MG63 (cell line): ENCODE measurements around the gene IFIT2. TPM values are rescaled to one million over a fixed set of nuclear protein-coding genes. Genes with fewer than 3 reads are reported as not detected.
"Not testable (repeated sequence)": the region's sequence is repeated elsewhere in the genome, so short reads cannot be mapped to it uniquely, and the experiment has no call there.

Experiments used
- DNase-seq: peaks from one replicate; pipeline ENCODE4 v3.0.0-alpha.2; 2020
- H3K27me3 ChIP-seq: fragments of 250-450 bp; sonication (Bioruptor Pico); 2 replicates; pipeline ENCODE4 v1.5.1; 2020; ENCODE audit warnings: mild to moderate bottlenecking, moderate library complexity
- H3K36me3 ChIP-seq: fragments of 250-450 bp; sonication (Bioruptor Pico); 2 replicates; pipeline ENCODE4 v1.5.1; 2020; ENCODE audit warnings: mild to moderate bottlenecking, moderate library complexity
- H3K4me3 ChIP-seq: fragments of 250-450 bp; sonication (Bioruptor Pico); 2 replicates; pipeline ENCODE4 v1.5.1; 2020; ENCODE audit warnings: mild to moderate bottlenecking, moderate library complexity
- H3K9me3 ChIP-seq: fragments of 250-450 bp; sonication (Bioruptor Pico); 2 replicates; pipeline ENCODE4 v1.5.1; 2020; ENCODE audit warnings: mild to moderate bottlenecking, moderate library complexity
- total RNA-seq: library from RNA; depleted of rRNA; stranded (reverse); fragments of >200 nt; shearing (Covaris generic); gene quantifications from 2 replicates; pipeline ENCODE4 v1.2.3, GENCODE V29; 2014; ENCODE audit warnings: low replicate concordance; rRNA removed

IFIT2 gene, protein sequence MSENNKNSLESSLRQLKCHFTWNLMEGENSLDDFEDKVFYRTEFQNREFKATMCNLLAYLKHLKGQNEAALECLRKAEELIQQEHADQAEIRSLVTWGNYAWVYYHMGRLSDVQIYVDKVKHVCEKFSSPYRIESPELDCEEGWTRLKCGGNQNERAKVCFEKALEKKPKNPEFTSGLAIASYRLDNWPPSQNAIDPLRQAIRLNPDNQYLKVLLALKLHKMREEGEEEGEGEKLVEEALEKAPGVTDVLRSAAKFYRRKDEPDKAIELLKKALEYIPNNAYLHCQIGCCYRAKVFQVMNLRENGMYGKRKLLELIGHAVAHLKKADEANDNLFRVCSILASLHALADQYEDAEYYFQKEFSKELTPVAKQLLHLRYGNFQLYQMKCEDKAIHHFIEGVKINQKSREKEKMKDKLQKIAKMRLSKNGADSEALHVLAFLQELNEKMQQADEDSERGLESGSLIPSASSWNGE
- 14.3 and 18.7 TPM in 2 replicates for total RNA-seq

DNA sequence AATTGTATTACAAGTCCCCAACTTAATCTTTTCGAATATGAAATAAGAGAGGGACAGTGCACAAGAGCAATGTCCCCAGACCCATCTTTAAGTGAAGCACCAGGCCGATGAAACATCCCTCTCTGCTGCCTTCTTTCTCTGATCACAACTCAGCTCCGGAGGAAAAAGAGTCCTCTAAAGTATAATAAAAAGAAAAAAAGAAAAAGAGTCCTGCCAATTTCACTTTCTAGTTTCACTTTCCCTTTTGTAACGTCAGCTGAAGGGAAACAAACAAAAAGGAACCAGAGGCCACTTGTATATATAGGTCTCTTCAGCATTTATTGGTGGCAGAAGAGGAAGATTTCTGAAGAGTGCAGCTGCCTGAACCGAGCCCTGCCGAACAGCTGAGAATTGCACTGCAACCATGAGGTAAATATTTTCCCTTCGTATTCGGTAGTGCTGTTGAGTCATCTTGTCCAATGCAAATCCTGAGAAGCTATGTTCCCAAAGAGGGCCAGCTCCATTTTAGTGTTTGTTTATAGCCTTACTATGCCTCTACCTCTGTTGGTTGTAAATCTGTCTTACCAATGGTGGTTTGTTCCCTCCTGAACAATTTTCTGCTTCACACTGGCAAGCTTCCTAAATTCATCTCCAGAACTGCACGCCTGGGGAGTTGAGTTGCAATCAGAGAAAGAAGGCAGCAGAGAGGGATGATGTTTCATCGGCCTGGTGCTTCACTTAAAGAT lies at the start of gene IFIT2:
TSS of gene IFIT2 (plus strand) at position 326 of the 725 bp plus-strand sequence. CDS start at position 404, 78 bp downstream.
- Histone ChIP-seq H3K9me3 (no peaks in the 10 kb centered on the region), H3K4me3 (peak within 1 kb of the TSS; percentile 52), H3K36me3 (no peaks in the 10 kb centered on the region), H3K27me3 (no peaks in the 10 kb centered on the region)
- peak; percentile 41 for DNase-seq

DNA sequence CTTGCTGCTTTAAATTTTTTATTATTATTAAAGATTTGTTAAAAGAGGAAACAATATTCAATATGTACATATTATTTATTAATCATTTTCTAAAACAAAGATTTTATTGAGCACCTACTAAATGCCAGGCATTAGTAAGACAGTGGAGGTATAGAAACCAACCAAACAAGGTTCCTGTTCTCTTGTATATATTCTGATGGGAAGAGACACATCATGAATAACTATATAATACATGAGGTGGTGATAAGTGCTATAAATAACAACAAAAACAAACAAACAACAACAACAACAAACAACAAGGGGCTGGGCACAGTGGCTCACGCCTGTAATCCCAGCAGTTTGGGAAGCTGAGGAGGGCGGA lies 49.6 kb upstream of the IFIT2 start:
- no peaks in the 10 kb centered on the region for H3K27me3 ChIP-seq
- no peaks in the 10 kb centered on the region for H3K36me3 ChIP-seq
- peaks cover 10% of the 10 kb centered on the region for H3K9me3 ChIP-seq
- DNase-seq: no peak
- peak overlapping the region; percentile 89 for H3K4me3 ChIP-seq

DNA sequence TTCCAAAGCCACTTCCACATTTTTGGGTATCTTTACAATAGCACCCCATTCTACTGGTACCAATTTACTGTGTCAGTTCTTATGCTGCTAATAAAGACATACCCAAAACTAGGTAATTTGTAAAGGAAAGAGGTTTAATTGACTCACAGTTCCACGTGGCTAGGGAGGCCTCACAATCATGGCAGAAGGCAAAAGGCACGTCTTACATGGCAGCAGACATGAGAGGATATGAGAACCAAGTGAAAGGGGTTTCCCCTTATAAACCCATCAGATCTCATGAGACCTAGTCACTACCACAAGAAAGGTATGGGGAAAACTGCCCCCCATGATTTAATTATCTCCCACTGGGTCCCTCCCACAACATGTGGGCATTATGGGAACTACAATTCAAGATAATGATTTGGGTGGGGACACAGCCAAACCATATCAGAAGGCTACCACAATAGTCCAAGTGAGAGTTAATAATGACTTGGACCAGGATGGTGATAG lies 46.7 kb upstream of the IFIT2 start:
- not testable (repeated sequence) for H3K27me3 ChIP-seq, H3K4me3 ChIP-seq, DNase-seq, H3K36me3 ChIP-seq
- H3K9me3 ChIP-seq: peaks cover 10% of the 10 kb centered on the region

DNA sequence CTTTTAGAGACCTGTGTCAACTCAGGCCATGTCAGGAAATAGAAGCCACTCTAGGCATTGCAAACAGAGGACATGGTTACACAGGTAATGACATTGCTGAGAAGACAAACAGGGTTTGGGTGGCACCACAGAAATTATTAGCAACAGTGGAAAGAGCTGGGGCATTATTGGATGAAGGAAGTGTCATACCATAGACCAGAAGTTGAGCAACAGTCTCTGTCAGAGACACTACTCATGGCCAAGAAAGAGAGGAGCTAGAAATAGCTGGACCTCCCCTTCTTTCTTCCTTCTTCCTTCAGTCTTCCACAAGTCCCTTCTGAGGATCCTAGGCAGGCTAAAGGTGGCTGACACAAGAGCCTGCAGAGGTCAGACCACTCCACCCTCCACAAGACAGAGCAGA lies 46.1 kb upstream of the IFIT2 start:
- no peaks in the 10 kb centered on the region for H3K27me3 ChIP-seq
- no peak for DNase-seq
- peaks cover 10% of the 10 kb centered on the region for H3K9me3 ChIP-seq
- H3K36me3 ChIP-seq: no peaks in the 10 kb centered on the region
- H3K4me3 ChIP-seq: no peak overlapping the region

DNA sequence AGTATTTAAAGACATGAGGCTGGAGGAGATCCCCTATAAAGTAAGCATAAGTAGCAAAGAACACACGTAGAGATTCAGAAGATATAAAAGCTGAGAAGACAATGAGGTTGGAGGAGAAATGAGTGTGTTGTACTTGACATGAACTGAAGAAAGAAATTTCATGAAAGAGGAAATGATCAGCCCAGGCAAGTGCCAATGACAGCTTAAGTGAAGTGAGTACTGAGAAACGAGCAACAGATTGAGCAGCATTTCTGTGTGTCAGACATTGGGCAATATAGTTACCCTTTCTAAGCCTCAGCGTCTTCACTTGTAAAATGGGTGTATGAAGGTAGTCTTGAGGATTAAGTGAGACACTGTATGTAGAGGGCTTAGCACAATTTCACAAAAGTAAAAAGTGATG lies 45.5 kb upstream of the IFIT2 start:
- DNase-seq: no peak
- no peaks in the 10 kb centered on the region for H3K36me3 ChIP-seq

DNA sequence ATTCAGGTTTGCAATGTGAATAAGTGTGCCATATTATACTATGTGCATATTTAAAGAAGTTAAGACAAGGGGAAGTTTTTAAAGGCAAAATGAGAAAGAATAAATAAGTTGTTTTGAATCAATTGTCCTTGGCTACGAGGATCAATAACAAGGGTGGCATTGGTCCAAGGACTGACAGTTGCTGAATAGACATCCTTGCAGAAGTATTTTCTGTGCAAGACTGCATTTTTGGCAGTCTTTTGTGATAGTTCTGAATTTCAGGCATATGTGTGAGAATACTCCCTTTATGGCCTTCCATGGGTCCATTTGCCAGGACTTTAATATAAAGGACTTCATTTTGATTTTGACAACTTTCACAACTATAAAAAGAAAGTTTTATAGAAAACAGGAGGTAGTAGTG lies 44.9 kb upstream of the IFIT2 start:
- H3K9me3 ChIP-seq: peaks cover 10% of the 10 kb centered on the region
- H3K36me3 ChIP-seq: no peaks in the 10 kb centered on the region
- H3K27me3 ChIP-seq: no peaks in the 10 kb centered on the region
- no peak overlapping the region for H3K4me3 ChIP-seq
- no peak for DNase-seq

More for the DNA sequence above, 45.5 kb upstream of the IFIT2 start:
- H3K4me3 ChIP-seq: no peak overlapping the region
- no peaks in the 10 kb centered on the region for H3K27me3 ChIP-seq
- peaks cover 10% of the 10 kb centered on the region for H3K9me3 ChIP-seq

DNA sequence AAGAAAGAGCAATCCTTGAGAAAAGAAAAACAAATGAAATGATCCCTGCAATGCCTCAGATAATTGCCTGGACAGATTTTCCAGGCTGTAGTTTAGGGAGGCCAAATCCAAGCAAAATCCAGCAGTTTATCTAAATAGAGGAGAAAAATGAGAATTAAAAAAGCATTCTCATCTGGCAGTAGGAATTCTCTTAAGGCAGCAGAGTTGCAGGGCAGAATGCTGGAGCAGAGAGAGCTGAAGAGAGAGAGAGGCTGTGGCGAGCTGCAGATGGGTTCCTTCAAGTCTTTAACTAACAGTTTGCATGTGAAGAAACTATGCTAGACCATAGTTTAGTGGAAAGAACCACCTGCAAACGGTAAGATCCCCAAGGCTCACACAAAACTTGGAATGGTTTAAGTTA lies 44.3 kb upstream of the IFIT2 start:
- Histone ChIP-seq H3K27me3 (no peaks in the 10 kb centered on the region), H3K9me3 (peaks cover 10% of the 10 kb centered on the region), H3K36me3 (no peaks in the 10 kb centered on the region), H3K4me3 (no peak overlapping the region)
- DNase-seq: no peak

DNA sequence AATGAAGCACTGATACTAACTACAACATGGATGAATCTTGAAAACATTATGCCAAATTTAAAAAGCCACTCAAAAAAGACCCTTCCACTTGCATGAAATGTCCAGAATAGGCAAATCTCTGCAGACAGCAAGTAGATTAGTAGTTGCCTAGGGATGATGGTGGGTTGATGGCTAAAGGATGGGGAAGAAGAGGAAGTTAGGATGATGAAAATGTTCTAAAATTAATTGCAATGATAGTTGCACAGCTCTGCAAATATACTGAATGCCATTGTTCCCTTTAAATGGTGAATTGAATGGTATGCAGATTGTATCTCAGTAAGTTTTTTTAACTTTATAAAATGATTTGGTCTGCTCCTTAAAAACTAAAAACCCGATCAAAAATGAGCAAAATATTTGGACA lies 43.0 kb upstream of the IFIT2 start:
- Histone ChIP-seq H3K27me3 (no peaks in the 10 kb centered on the region), H3K36me3 (no peaks in the 10 kb centered on the region), H3K4me3 (no peak overlapping the region), H3K9me3 (peaks cover 7% of the 10 kb centered on the region; the same call in 1 of the 2 replicates)
- DNase-seq: no peak

DNA sequence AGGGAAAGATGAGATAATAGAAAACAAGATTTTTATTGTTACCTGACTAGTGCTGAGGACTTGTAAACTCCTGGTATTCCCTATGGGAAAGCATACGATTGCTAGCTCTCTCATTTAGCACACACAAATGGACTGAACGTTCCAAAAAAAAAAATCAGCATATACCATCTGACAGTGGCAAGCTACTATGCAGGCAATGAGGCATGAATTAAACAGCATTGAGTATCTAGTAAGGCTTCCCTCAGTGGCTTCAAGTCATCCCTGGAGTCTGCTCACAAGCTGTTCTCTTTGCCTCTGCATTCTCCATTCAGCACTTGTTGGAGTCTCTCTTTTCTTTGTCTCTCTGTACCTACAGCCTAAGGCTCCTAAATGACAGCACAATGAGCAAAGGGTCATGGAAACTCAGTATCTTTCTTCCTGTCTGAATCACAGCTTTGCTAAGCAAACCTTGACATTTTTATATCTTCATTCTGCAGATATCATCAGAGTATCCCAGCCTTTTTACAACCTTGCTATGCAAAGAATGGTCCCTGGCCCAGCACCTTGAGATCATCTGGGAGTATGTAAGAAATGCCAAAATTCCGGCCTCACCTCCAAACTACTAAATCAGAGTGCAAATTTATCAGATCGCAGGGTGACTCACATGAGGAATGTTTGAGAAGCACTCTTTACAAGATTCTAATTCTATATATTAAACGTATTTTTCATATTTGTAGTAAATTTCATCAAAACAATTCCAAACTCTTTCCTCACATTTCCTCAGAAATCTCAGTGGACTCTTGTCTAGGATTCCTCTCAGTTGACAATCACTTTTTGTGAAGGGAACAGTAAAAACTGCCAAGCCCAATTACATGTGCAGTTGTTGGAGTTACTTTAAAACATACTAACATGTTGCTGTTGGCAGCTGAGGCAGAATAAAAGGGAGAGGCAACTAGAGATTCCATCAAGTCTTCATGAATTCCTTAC lies 39.5 kb upstream of the IFIT2 start:
- DNase-seq: no peak
- no peaks in the 10 kb centered on the region for H3K36me3 ChIP-seq
- H3K4me3 ChIP-seq: no peak overlapping the region
- H3K27me3 ChIP-seq: no peaks in the 10 kb centered on the region
- 0 out of 2 replicates have a peak, but pooled peaks cover 2% of the 10 kb centered on the region for H3K9me3 ChIP-seq

DNA sequence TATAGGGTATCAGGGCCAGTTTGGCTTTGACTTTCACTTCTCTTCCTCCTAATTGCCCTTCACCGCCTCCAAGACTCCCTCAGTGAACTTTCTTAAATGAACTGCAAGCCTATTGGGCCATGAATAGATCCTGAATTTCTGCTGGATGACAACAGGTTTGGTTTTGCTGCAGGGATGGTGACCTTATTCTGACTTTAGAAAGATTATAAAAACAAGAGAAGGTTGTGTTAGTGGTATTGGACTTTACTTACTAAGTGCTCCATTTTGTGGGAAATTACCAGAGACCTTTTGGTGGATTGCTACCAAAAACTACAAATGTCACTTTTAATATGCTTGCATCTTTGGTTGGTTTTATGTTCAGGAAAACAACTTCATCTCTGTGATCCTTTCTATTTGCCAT lies 38.8 kb upstream of the IFIT2 start:
- Histone ChIP-seq H3K9me3 (0 out of 2 replicates have a peak, but pooled peaks cover 2% of the 10 kb centered on the region), H3K36me3 (no peaks in the 10 kb centered on the region), H3K27me3 (no peaks in the 10 kb centered on the region), H3K4me3 (no peak overlapping the region)
- no peak for DNase-seq

DNA sequence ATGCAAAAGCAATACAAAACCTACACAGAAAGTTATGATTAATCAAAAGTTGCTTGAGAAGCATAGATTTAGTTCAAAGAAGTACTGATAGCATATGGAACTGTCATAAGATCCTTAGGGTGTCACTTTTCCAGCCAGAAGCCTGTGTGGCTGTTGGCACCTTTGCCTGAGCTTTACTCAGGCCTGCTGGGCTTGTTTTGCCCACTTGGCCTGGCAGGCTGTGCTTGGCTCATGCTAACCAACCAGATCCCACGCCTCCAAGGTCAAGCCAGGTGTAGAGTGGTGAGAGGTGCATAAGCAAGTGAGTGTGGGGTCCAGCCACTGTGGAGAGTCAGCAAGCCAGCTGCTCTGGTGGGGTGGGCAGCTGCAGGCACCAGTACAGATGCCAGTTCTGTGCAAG lies 38.3 kb upstream of the IFIT2 start:
- Histone ChIP-seq H3K36me3 (no peaks in the 10 kb centered on the region), H3K27me3 (no peaks in the 10 kb centered on the region), H3K9me3 (0 out of 2 replicates have a peak, but pooled peaks cover 2% of the 10 kb centered on the region), H3K4me3 (no peak overlapping the region)
- DNase-seq: no peak

DNA sequence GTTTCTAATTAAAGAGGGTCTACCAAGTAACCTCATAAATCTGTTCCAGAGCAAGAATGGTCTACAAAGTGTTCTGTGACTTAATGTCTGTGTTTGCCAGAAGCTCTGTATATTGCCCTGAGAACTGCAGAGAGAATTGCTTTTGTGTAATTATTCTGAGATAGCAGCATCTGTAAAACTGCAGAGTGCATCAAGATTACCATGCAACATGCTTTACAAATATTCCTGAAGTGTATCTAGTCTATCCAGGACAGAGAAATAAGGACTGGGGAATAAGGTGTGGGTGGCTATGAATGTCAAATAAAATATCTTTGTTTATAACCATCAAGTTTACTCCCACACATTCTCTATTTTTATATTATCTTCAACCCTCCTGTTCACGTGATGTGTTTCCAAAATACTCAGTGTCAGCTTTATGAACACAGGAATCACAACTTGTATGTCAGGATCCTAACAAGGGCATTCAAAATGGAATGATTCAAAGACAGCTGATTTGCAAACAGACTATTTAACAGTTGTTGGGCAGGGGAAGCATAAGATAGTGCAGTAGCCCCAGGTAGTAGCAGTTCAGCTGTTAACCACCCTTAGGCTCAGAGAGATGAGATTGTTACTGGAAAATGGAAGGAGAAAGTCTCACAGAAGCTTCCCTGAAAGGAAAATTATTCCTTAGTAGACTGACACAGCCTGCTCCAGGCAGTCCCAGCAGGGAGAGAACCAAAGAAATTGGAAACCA lies 35.0 kb upstream of the IFIT2 start:
- DNase-seq: no peak
- no peaks in the 10 kb centered on the region for H3K36me3 ChIP-seq
- H3K4me3 ChIP-seq: no peak overlapping the region
- no peaks in the 10 kb centered on the region for H3K27me3 ChIP-seq
- 0 out of 2 replicates have a peak, but pooled peaks cover 2% of the 10 kb centered on the region for H3K9me3 ChIP-seq

DNA sequence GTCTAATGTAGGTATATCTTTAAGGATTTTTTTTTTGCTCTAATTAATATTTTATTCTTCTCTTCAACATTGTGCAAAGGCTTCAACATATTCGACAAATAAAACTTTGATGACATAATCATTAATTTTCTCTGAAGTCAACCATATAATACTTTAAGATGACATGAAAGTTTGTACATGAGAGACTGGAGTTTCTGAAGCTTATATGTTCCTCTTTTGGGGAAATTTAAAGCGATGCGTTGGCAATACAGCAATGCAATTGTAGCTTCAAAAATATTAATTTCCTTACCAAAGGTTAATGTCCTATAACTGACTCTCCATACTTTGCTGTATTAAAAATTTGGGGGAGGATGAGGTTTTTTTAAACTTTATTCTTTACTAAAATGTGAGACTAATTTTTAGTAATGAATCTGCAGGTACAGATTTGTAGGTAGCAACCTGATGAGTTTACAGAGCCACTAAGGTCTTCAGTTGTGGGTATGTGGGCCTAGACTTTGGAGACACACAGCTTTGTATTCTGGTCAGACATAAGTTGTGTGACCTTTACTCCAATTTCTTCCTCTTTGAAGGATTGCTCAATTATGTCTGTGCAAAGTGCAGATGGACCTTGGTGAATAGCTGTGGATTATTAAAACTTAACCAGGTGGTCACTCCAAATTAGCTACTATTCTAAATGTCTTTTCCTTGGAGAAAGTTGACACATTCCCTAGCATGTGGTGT lies 32.3 kb upstream of the IFIT2 start:
- DNase-seq: no peak
- Histone ChIP-seq H3K27me3 (no peaks in the 10 kb centered on the region), H3K9me3 (no peaks in the 10 kb centered on the region), H3K36me3 (no peaks in the 10 kb centered on the region), H3K4me3 (no peak overlapping the region)

DNA sequence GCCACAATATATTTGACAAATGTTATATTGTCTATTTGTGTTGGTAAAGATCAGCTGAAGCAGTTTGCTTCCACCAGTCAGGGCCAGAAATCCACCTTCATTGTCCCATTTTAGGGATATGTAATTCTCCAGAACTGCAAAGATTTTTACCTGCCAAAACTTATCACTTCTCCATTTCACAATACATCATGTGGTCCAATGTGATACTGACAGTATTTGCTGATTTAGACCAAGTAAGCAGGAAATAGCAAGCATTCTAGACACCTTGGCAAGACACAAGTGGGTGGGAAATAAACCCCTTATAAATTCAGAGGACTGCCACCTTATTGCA lies 31.7 kb upstream of the IFIT2 start:
- no peak for DNase-seq
- H3K36me3 ChIP-seq: no peaks in the 10 kb centered on the region
- no peaks in the 10 kb centered on the region for H3K27me3 ChIP-seq
- H3K9me3 ChIP-seq: no peaks in the 10 kb centered on the region
- H3K4me3 ChIP-seq: no peak overlapping the region

DNA sequence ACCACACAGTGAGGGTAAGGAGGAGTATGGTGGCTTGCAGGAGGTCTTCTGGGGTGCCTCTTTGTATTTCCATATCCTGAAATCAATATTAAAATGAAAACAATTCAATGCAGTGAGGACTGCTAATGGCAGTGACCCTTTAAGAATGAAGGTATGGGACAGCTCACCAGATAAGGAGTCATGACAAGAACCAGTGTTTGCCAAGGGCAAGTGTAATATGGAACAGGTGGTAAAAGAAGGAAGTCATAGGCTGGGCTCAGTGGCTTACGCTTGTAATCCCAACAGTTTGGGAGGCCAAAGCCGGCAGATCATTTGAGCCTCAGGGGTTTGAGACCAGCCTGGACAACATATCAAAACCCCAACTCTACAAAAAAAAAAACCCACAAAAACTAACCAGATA lies 30.3 kb upstream of the IFIT2 start:
- Histone ChIP-seq H3K9me3 (no peaks in the 10 kb centered on the region), H3K27me3 (no peaks in the 10 kb centered on the region), H3K36me3 (no peaks in the 10 kb centered on the region), H3K4me3 (no peak overlapping the region)
- DNase-seq: no peak
